Skeletal muscle satellite cell (primary cell): ENCODE measurements around the gene KCNIP3.

Source experiments
- H3K27me3 ChIP-seq: 2 replicates; pipeline ENCODE4 v1.7.0; 2013; ENCODE audit warnings: low read length; ENCODE audit not compliant: control insufficient read depth, insufficient read depth
- H3K36me3 ChIP-seq: 2 replicates; pipeline ENCODE4 v1.7.0; 2013; ENCODE audit warnings: mild to moderate bottlenecking, control low read depth, low read length; ENCODE audit not compliant: insufficient read depth
- H3K4me1 ChIP-seq: 2 replicates; pipeline ENCODE4 v1.7.0; 2013; ENCODE audit warnings: low read length; ENCODE audit not compliant: control insufficient read depth, insufficient read depth
- H3K4me2 ChIP-seq: 2 replicates; pipeline ENCODE4 v1.7.0; 2013; ENCODE audit warnings: mild to moderate bottlenecking, low read length
- H3K4me3 ChIP-seq: 2 replicates; pipeline ENCODE4 v1.7.0; 2013; ENCODE audit warnings: low read length
- H3K9ac ChIP-seq: 2 replicates; pipeline ENCODE4 v1.7.0; 2013; ENCODE audit warnings: mild to moderate bottlenecking, low read depth, low read length, moderate library complexity
- H3K9me3 ChIP-seq: replicated peaks from 2 replicates; pipeline ENCODE4 v1.7.0; 2013; ENCODE audit warnings: mild to moderate bottlenecking, control low read depth, low read length

The KCNIP3 gene

GRCh38 chr2:95317665-95318425 is 20.7 kb downstream of the KCNIP3 start:
- H3K27me3 ChIP-seq = peaks cover 28% of the 10 kb centered on the region
- H3K9ac ChIP-seq = no peak overlapping the region
- H3K4me3 ChIP-seq = no peak overlapping the region
- no peaks in the 10 kb centered on the region for H3K9me3 ChIP-seq
- H3K36me3 ChIP-seq = no peaks in the 10 kb centered on the region
- H3K4me2 ChIP-seq = no peak overlapping the region
- peaks cover 23% of the 10 kb centered on the region for H3K4me1 ChIP-seq

GRCh38 chr2:95318431-95319220 is 21.5 kb downstream of the KCNIP3 start:
- Histone ChIP-seq H3K4me2 (no peak overlapping the region), H3K9me3 (no peaks in the 10 kb centered on the region), H3K4me3 (no peak overlapping the region), H3K36me3 (no peaks in the 10 kb centered on the region), H3K27me3 (peaks cover 20% of the 10 kb centered on the region), H3K4me1 (peaks cover 23% of the 10 kb centered on the region), H3K9ac (no peak overlapping the region)

GRCh38 chr2:95319481-95320343 is 22.6 kb downstream of the KCNIP3 start:
- peaks cover 23% of the 10 kb centered on the region for H3K4me1 ChIP-seq
- H3K9ac ChIP-seq = no peak overlapping the region
- H3K36me3 ChIP-seq = no peaks in the 10 kb centered on the region
- no peak overlapping the region for H3K4me3 ChIP-seq
- no peak overlapping the region for H3K4me2 ChIP-seq
- peaks cover 9% of the 10 kb centered on the region for H3K27me3 ChIP-seq
- no peaks in the 10 kb centered on the region for H3K9me3 ChIP-seq

GRCh38 chr2:95320344-95320712 is 23.2 kb downstream of the KCNIP3 start:
- Histone ChIP-seq H3K27me3 (peaks cover 6% of the 10 kb centered on the region), H3K9me3 (no peaks in the 10 kb centered on the region), H3K4me1 (peaks cover 21% of the 10 kb centered on the region), H3K4me2 (no peak overlapping the region), H3K36me3 (no peaks in the 10 kb centered on the region), H3K4me3 (no peak overlapping the region), H3K9ac (no peak overlapping the region)

DNA sequence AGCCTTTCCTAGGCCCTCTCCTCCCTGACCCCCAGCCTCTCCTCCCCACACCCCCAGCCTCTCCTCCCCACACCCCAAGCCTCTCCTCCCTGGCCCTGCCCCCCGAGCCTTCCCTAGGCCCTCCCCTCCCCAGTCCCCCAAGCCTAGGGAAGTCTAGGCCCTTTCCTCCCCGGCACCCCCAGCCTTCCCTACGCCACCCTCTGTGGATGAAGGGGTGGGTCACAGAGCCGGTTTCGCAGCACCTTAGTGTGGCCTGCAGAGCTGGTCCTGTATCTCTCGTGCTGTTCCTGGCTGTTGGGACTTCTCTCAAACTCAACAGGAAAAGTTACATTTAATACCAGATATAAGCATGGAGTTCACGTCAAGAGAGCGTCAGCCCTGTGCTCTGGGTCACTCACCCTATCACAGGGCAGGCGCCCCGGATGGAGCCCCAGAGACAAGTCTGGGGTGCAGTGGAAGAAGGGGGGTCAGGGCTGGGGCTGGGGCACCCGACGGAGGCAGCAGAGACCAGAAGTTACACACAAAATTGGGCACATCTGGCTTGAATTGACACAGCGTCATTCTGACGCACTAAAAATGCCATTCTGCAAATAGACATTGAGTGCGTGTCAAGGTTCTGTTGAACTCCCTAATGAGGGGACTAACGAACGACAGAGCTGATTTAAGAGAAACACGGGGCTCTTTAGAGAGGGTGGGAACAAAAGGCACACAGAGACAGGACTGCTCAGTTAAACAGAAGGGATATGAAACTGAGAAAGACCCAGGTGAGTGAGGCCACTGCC is 24.0 kb downstream of the KCNIP3 start:
- H3K9me3 ChIP-seq = no peaks in the 10 kb centered on the region
- no peak overlapping the region for H3K4me2 ChIP-seq
- no peaks in the 10 kb centered on the region for H3K36me3 ChIP-seq
- H3K4me1 ChIP-seq = peaks cover 13% of the 10 kb centered on the region
- H3K4me3 ChIP-seq = no peak overlapping the region
- H3K27me3 ChIP-seq = peaks cover 6% of the 10 kb centered on the region
- H3K9ac ChIP-seq = no peak overlapping the region

- Histone ChIP-seq H3K27me3 (peaks cover 16% of the 10 kb centered on the region), H3K4me3 (no peak overlapping the region), H3K36me3 (no peaks in the 10 kb centered on the region), H3K9ac (no peak overlapping the region), H3K9me3 (no peaks in the 10 kb centered on the region), H3K4me1 (no peaks in the 10 kb centered on the region), H3K4me2 (no peak overlapping the region)
Measured at GRCh38 chr2:95323347-95324155, 26.4 kb downstream of the KCNIP3 start.

DNA sequence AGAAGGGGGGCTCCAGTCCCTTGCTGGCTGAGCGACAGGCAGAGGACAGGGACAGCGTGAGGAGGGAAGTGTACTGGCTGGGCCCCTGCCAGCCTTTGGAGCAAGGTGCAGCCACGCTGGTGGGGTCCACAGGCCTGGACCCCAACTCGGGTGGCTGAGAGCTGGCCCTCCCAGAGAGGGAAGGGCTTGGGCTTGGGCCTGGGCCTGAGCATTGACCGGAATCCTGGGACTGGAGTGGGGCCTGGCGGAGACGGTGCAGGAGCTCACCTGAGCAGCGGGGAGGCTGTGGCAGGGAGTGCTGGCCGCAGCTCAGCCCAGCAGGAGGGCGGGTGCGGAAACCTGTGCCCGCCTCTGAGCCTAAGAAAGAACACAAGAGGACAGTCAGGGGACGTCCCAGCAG is 27.9 kb downstream of the KCNIP3 start:
- no peak overlapping the region for H3K9ac ChIP-seq
- H3K27me3 ChIP-seq = peaks cover 13% of the 10 kb centered on the region
- H3K4me2 ChIP-seq = no peak overlapping the region
- no peaks in the 10 kb centered on the region for H3K36me3 ChIP-seq
- H3K4me3 ChIP-seq = no peak overlapping the region
- H3K4me1 ChIP-seq = no peaks in the 10 kb centered on the region
- no peaks in the 10 kb centered on the region for H3K9me3 ChIP-seq

- Histone ChIP-seq H3K4me3 (no peak overlapping the region), H3K36me3 (no peaks in the 10 kb centered on the region), H3K4me2 (no peak overlapping the region), H3K9ac (no peak overlapping the region), H3K4me1 (no peaks in the 10 kb centered on the region), H3K9me3 (no peaks in the 10 kb centered on the region), H3K27me3 (peaks cover 13% of the 10 kb centered on the region)
Measured at GRCh38 chr2:95325590-95326432, 28.7 kb downstream of the KCNIP3 start.

- Histone ChIP-seq H3K27me3 (peaks cover 11% of the 10 kb centered on the region), H3K36me3 (no peaks in the 10 kb centered on the region), H3K9me3 (no peaks in the 10 kb centered on the region), H3K4me2 (no peak overlapping the region), H3K9ac (no peak overlapping the region), H3K4me3 (no peak overlapping the region), H3K4me1 (no peaks in the 10 kb centered on the region)
Measured at GRCh38 chr2:95326433-95327140, 29.4 kb downstream of the KCNIP3 start.
